Right lobe of liver (tissue), 4 donors: ENCODE results near the gene POU2F3.

Experiments used
- CTCF ChIP-seq, 4 donors: fragments of 200-600 bp in 3 of 4; fragments of 450-650 bp in 1 of 4; IDR thresholded peaks; one replicate each; pipeline versions ENCODE4 v1.5.1 to v1.8.0; 2016 to 2022; ENCODE audit warnings: antibody characterized with exemption in 4 of 4, mild to moderate bottlenecking in 2 of 4
- POLR2A ChIP-seq: fragments of 450-650 bp; IDR thresholded peaks from one replicate; pipeline ENCODE4 v1.6.1; 2017; ENCODE audit warnings: antibody characterized with exemption, mild to moderate bottlenecking
- donor health status: DM: no; HTN: no; CAD: no.
- donor health status: DM: no; HTN: no; CAD: no.
- donor health status: DM: no; HTN: yes; CAD: no.

GRCh38 chr11:120293038-120293800, 53.3 kb downstream of the POU2F3 start:
- TF ChIP-seq POLR2A (no peak), CTCF (IDR thresholded peaks at IDR 0.05) (no peak)
